IMR-90 (cell line): ENCODE data around the gene EPHB6. TPM values are rescaled to one million over a fixed set of nuclear protein-coding genes. Genes with fewer than 3 reads are reported as not detected.

ENCODE experiments used
- ATAC-seq: fragments of 200-7000 bp; cut with Tn5 transposase; 2 replicates; pipeline ENCODE4 v1.9.1; 2020; ENCODE audit warnings: low read depth, mild to moderate bottlenecking, moderate library complexity
- BruUV-seq: library from RNA; stranded (reverse); fragments of 400-500 nt; replicated peaks from 2 replicates; lab custom pipeline; 2021; lab: Mats Ljungman, UMichigan
- CTCF ChIA-PET: fragments of 300-600 bp; formaldehyde crosslinking; extraction: SDS; loops from one replicate; lab custom pipeline; 2021; ENCODE audit warnings: antibody characterized with exemption; lab: Yijun Ruan, JAX
- POLR2A ChIA-PET: fragments of 300-600 bp; sonication (Branson Sonifier 250); formaldehyde crosslinking; loops from one replicate; lab custom pipeline; 2022; ENCODE audit warnings: antibody characterized with exemption; ENCODE audit not compliant: unreplicated experiment; lab: Charles Lee
- DNase-seq: peaks from one replicate; pipeline ENCODE4 v3.0.0; 2013
- H2AFZ ChIP-seq: replicated peaks from 2 replicates; pipeline ENCODE3; 2013; ENCODE audit warnings: low read length, mild to moderate bottlenecking; ENCODE audit not compliant: poor library complexity
- H2AK5ac ChIP-seq: 2 replicates; pipeline ENCODE4 v1.6.1; 2013; ENCODE audit warnings: low read depth, low read length, inconsistent platforms
- H2AK9ac ChIP-seq: replicated peaks from 2 replicates; pipeline ENCODE3; 2013; ENCODE audit warnings: mild to moderate bottlenecking, low read depth, low read length, moderate library complexity; ENCODE audit not compliant: poor library complexity
- H2BK120ac ChIP-seq: 2 replicates; pipeline ENCODE4 v1.6.1; 2013; ENCODE audit warnings: low read depth, low read length, inconsistent platforms
- H2BK15ac ChIP-seq: 3 replicates; pipeline ENCODE4 v1.6.1; 2013; ENCODE audit warnings: low read depth, low read length, inconsistent platforms
- H2BK20ac ChIP-seq: 2 replicates; pipeline ENCODE4 v1.6.1; 2013; ENCODE audit warnings: low read depth, mild to moderate bottlenecking, inconsistent platforms, low read length, moderate library complexity
- H2BK5ac ChIP-seq: 2 replicates; pipeline ENCODE4 v1.6.1; 2013; ENCODE audit warnings: mild to moderate bottlenecking, low read depth, low read length, inconsistent platforms; ENCODE audit not compliant: poor library complexity, severe bottlenecking
- H3K14ac ChIP-seq: replicated peaks from 2 replicates; pipeline ENCODE4 v1.6.1; 2013; ENCODE audit warnings: low read depth, low read length, inconsistent platforms
- H3K18ac ChIP-seq: 2 replicates; pipeline ENCODE4 v1.6.1; 2013; ENCODE audit warnings: low read depth, low read length, control low read depth
- H3K23ac ChIP-seq: 2 replicates; pipeline ENCODE4 v1.6.1; 2013; ENCODE audit warnings: low read depth, low read length, inconsistent platforms
- H3K27ac ChIP-seq: 2 replicates; pipeline ENCODE4 v1.5.1; 2013; ENCODE audit warnings: mild to moderate bottlenecking, control low read depth, low read length; ENCODE audit not compliant: insufficient read depth
- H3K27me3 ChIP-seq: 2 replicates; pipeline ENCODE4 v1.6.1; 2013; ENCODE audit warnings: low read length; ENCODE audit not compliant: control insufficient read depth, insufficient read depth
- H3K36me3 ChIP-seq: 2 replicates; pipeline ENCODE4 v1.6.1; 2013; ENCODE audit warnings: low read length, mixed read lengths; ENCODE audit not compliant: control insufficient read depth, insufficient read depth
- H3K4ac ChIP-seq: 2 replicates; pipeline ENCODE4 v1.6.1; 2013; ENCODE audit warnings: low read depth, low read length, inconsistent platforms
- H3K4me1 ChIP-seq: 2 replicates; pipeline ENCODE4 v1.6.1; 2013; ENCODE audit warnings: low read length, mixed read lengths; ENCODE audit not compliant: control insufficient read depth, insufficient read depth
- H3K4me2 ChIP-seq: 2 replicates; pipeline ENCODE4 v1.6.1; 2013; ENCODE audit warnings: low read depth, mild to moderate bottlenecking, control low read depth, low read length, moderate library complexity
- H3K4me3 ChIP-seq: 2 replicates; pipeline ENCODE4 v1.5.1; 2013; ENCODE audit warnings: low read depth, mild to moderate bottlenecking, control low read depth, low read length, moderate library complexity; ENCODE audit not compliant: insufficient read depth
- H3K56ac ChIP-seq: 2 replicates; pipeline ENCODE4 v1.6.1; 2013; ENCODE audit warnings: low read length, inconsistent platforms; ENCODE audit not compliant: insufficient read depth; ENCODE audit errors: extremely low read depth
- H3K79me1 ChIP-seq, 2 experiments: 2 replicates each; pipeline ENCODE4 v1.6.1; 2013; ENCODE audit warnings: low read length in 2 of 2, inconsistent platforms in 1 of 2, low read depth in 1 of 2
- H3K9ac ChIP-seq: 2 replicates; pipeline ENCODE4 v1.6.1; 2013; ENCODE audit warnings: low read depth, low read length, control low read depth
- H3K9me1 ChIP-seq: 2 replicates; pipeline ENCODE4 v1.6.1; 2013; ENCODE audit warnings: low read length, inconsistent platforms; ENCODE audit not compliant: insufficient read depth
- H3K9me3 ChIP-seq: 2 replicates; pipeline ENCODE4 v1.6.1; 2013; ENCODE audit warnings: low read length; ENCODE audit not compliant: control insufficient read depth, insufficient read depth
- H4K20me1 ChIP-seq: 2 replicates; pipeline ENCODE4 v1.6.1; 2013; ENCODE audit warnings: low read length, inconsistent platforms; ENCODE audit not compliant: insufficient read depth
- H4K5ac ChIP-seq: 2 replicates; pipeline ENCODE4 v1.6.1; 2013; ENCODE audit warnings: mild to moderate bottlenecking, low read depth, low read length, control low read depth
- H4K8ac ChIP-seq, 2 experiments: 2 replicates each; pipeline ENCODE4 v1.6.1; 2013; ENCODE audit warnings: low read depth in 2 of 2, low read length in 2 of 2, control low read depth in 1 of 2, inconsistent platforms in 1 of 2
- H4K91ac ChIP-seq: 2 replicates; pipeline ENCODE4 v1.6.1; 2013; ENCODE audit warnings: low read depth, low read length, inconsistent platforms; ENCODE audit not compliant: insufficient read depth
- MAZ ChIP-seq: IDR thresholded peaks from 2 replicates; pipeline ENCODE4 v1.6.1; 2012; ENCODE audit warnings: low read depth, mild to moderate bottlenecking, low read length, improper control_type of control experiment, moderate library complexity, borderline replicate concordance
- RAD21 ChIP-seq: IDR thresholded peaks from 2 replicates; pipeline ENCODE4 v1.6.1; 2012; ENCODE audit warnings: low read length, improper control_type of control experiment
- SMC3 ChIP-seq: fragments of 150-350 bp; IDR thresholded peaks from 2 replicates; pipeline ENCODE4 v1.6.1; 2016; ENCODE audit warnings: low read depth, mild to moderate bottlenecking, antibody characterized with exemption, low read length, moderate library complexity
- WGBS, 2 experiments: methylation state at CpG; one replicate each; pipeline versions ENCODE4 v1.1.5 to v1.1.7; 2013; ENCODE audit warnings: missing lambda C conversion rate in 2 of 2; ENCODE audit not compliant: insufficient read length in 1 of 2; ENCODE audit errors: extremely low coverage in 2 of 2; 5-methylcytosine and 5-hydroxymethylcytosine counted together
- dilution Hi-C: fragments of 300-500 bp; cut with HindIII; formaldehyde crosslinking; loops from one replicate; pipeline ENCODE4 v1.14.3; 2018; ENCODE audit warnings: low sequenced_read_pairs; ENCODE audit not compliant: unreplicated experiment
- in situ Hi-C: fragments of 300-500 bp; cut with MboI; formaldehyde crosslinking; loops from 3 replicates; pipeline ENCODE4 v1.14.3; 2019; ENCODE audit warnings: low sequenced_read_pairs, inconsistent platforms, mixed read lengths
- intact Hi-C: fragments of 100-400 bp; cut with micrococcal nuclease; formaldehyde crosslinking; loops from 2 replicates; pipeline ENCODE4 v1.10.0; 2022
- polyA plus RNA-seq, 3 experiments: library from polyadenylated mRNA; depleted of rRNA; stranded (reverse); fragments of >200 nt; gene quantifications; 2 replicates each; pipeline ENCODE4 v1.2.3, GENCODE V29; 2012; ENCODE audit warnings: low replicate concordance in 1 of 3
- total RNA-seq: library from RNA; depleted of rRNA; stranded (reverse); fragments of >200 nt; gene quantifications from 2 replicates; pipeline ENCODE4 v1.2.3, GENCODE V29; 2012

EPHB6 gene
- total and polyA plus RNA-seq, 2 of the 4 experiments (the other 2 are of a cell fraction), result under 0.01 to 0.60 TPM

DNA sequence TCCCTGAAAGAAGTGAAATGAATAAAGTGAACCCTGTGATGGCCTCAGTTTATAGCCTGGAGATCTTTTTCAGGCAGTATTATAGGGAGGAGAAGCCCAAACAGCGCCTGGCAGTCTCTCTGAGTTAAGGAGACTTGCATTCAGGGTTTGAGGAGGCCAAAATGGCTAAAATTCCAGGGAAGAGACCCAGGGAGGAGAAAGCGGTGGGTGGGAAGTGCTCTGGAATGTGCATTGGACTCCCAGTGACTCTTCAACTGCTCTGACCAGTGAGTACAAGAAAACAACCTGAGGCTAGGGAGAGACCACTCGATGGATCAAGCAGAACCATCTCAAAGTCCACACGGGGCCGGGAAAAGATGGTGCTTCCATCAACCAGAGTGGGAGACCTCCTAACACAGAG is 35.3 kb upstream of the EPHB6 start:
- H3K9me3 ChIP-seq, result no peaks in the 10 kb centered on the region
- no peak overlapping the region for H2BK5ac ChIP-seq
- H3K79me1 ChIP-seq, result no peaks in the 10 kb centered on the region
- H3K27ac ChIP-seq, result no peak overlapping the region
- BruUV-seq, result no TSS peak
- H2AK9ac ChIP-seq, result no peak overlapping the region
- no peaks in the 10 kb centered on the region for H3K36me3 ChIP-seq
- no peak overlapping the region for H2AFZ ChIP-seq
- no peak overlapping the region for H3K4me2 ChIP-seq
- WGBS, 2 experiments, result 60% methylated on average over 1 of the region's 5 CpGs; no CpG with 5 or more reads in 1 of the 2 experiments
- H4K8ac ChIP-seq, result no peak overlapping the region
- no peak overlapping the region for H3K9ac ChIP-seq
- POLR2A ChIA-PET, result no interaction called here
- no peak overlapping the region for H2BK15ac ChIP-seq
- dilution Hi-C loops (no loop called here), in situ Hi-C loops (no loop called here), intact Hi-C loops (no loop called here)
- H4K5ac ChIP-seq, result no peak overlapping the region
- no peak overlapping the region for H3K56ac ChIP-seq
- DNase-seq, result no peak
- no peak for TF ChIP-seq RAD21
- no peak for TF ChIP-seq SMC3
- TF ChIP-seq MAZ, result no peak
- H2BK20ac ChIP-seq, result no peak overlapping the region
- no peaks in the 10 kb centered on the region for H3K9me1 ChIP-seq
- no peak overlapping the region for H3K4ac ChIP-seq
- H3K4me3 ChIP-seq, result no peak overlapping the region
- H3K23ac ChIP-seq, result no peak overlapping the region
- no peak overlapping the region for H3K14ac ChIP-seq
- H3K18ac ChIP-seq, result no peak overlapping the region
- H3K27me3 ChIP-seq, result peaks cover 4% of the 10 kb centered on the region
- CTCF ChIA-PET, result no interaction called here
- no peak overlapping the region for H4K91ac ChIP-seq
- H2BK120ac ChIP-seq, result no peak overlapping the region
- ATAC-seq, result no peak
- H2AK5ac ChIP-seq, result no peak overlapping the region
- no peaks in the 10 kb centered on the region for H3K4me1 ChIP-seq
- no peaks in the 10 kb centered on the region for H4K20me1 ChIP-seq
